ENCODE results near the gene ACTR5.

The ACTR5 gene

DNA sequence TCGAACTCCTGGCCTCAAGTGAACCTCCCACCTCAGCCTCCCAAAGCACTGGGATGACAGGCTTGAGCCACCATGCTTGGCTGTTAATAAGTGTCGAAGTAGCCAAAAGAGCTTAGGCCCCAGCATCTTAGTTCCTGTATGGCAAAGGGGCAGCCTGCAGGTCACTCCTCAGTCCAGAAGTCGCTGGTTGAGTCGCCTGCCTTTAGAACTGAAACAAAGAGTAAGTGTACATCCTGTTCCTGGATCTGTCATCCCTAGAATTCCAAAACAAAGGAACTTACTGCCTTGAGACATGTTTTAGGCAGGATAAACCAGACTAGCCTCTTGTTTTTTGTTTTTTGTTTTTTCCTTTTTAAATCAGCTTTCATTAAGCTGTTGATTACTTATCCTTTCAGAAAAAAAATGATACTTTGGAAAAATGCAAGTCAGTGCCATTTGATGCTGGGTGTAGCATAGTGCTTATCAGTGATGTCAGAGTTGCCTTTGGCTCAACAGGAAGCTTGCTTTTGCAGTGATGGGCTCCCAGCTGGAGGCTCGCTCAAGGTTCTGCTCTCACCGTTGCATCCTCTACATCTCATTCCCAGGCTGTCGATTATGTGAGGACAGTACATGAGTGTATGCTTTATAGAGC is 9.0 kb downstream of the ACTR5 start:
- no peak overlapping the region for H3K27ac ChIP-seq
- TF ChIP-seq, protein P1, sequence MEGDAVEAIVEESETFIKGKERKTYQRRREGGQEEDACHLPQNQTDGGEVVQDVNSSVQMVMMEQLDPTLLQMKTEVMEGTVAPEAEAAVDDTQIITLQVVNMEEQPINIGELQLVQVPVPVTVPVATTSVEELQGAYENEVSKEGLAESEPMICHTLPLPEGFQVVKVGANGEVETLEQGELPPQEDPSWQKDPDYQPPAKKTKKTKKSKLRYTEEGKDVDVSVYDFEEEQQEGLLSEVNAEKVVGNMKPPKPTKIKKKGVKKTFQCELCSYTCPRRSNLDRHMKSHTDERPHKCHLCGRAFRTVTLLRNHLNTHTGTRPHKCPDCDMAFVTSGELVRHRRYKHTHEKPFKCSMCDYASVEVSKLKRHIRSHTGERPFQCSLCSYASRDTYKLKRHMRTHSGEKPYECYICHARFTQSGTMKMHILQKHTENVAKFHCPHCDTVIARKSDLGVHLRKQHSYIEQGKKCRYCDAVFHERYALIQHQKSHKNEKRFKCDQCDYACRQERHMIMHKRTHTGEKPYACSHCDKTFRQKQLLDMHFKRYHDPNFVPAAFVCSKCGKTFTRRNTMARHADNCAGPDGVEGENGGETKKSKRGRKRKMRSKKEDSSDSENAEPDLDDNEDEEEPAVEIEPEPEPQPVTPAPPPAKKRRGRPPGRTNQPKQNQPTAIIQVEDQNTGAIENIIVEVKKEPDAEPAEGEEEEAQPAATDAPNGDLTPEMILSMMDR (conservative IDR thresholded peaks at IDR 0.05): no peak

DNA sequence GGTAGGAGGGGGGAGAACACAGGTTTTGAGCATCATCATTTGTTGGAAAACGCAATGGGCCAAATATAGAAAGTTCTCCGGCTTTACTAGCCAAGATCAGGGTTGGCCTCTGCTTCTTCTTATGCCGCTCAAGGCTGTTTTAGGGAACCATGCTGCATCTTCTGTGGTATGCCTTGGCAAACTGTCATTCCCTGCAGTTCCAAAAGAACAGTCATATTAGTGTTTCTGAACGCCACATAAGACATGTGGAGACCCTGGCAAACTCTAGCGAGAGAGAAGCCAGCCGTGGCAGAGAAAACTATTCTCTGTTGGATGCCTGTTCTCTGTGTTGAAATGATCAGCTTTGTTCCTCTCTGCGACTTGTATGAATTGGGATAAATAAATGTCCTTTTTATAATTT is 10.8 kb downstream of the ACTR5 start:
- no peak overlapping the region for H3K27ac ChIP-seq
- TF ChIP-seq ZFX (IDR thresholded peaks at IDR 0.05): no peak
- TF ChIP-seq, protein P1 (conservative IDR thresholded peaks at IDR 0.05): no peak

DNA sequence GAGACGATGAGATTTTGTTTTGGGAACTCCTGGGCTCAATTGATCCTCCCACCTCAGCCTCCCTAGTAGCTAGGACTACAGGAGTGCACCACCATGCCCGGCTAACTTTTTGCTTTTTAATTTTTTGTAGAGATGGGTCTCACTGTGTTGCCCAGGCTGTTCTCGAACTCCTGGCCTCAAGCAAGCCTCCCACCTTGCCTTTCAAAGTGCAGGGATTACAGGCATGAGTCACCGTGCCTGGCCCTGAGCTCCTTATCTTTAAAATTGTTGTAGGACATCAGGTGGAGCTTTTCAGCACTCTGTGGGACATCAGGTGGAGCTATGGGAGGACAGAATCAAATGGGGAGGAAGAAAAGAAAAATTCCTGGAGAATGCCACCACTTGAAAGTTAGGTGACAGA is 12.7 kb downstream of the ACTR5 start:
- TF ChIP-seq, protein P1 (conservative IDR thresholded peaks at IDR 0.05): no peak
- no peak for TF ChIP-seq ZFX (IDR thresholded peaks at IDR 0.05)
- no peak overlapping the region for H3K27ac ChIP-seq

DNA sequence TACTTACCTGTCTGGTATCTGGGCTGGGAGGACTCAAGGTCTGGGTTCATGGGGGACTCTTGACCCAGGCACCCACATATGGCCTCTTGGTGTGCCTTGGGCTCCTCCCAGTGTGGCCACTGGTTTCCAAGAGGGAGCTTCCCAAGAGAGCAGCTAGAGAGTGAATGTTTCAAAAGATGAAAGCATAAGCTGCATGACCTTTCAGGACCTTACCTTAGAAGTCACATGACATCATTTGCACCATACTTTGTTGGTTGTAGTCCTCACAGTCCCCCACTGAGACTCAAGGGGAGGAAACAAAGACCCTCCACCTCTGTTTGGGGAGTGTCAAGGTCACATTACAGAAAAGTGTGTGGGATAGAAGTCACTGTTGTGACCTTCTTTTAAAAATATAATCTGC is 13.9 kb downstream of the ACTR5 start:
- H3K27ac ChIP-seq: no peak overlapping the region
- TF ChIP-seq ZFX (IDR thresholded peaks at IDR 0.05): no peak
- TF ChIP-seq, protein P1 (conservative IDR thresholded peaks at IDR 0.05): no peak

DNA sequence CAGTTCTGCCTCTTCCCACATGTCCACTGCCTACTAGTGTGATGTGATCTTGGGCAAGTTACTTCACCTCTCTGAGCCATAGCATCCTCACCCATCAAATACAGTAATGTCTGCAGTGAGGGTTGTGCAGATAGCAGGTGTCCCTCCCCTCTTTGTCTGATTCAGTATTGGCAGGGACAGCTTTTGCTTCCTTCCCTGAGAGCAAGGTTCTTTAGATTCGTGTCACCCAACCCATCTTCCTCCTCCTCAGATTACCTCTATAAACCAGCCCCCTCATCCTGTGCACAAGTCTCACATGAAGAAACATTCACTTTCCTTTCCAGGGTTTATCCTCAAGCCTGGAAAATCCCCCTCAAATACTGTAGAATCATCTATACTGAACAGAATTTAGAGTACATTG is 15.4 kb downstream of the ACTR5 start:
- TF ChIP-seq ZFX (IDR thresholded peaks at IDR 0.05): no peak
- TF ChIP-seq, protein P1 (conservative IDR thresholded peaks at IDR 0.05): no peak
- H3K27ac ChIP-seq: no peak overlapping the region

DNA sequence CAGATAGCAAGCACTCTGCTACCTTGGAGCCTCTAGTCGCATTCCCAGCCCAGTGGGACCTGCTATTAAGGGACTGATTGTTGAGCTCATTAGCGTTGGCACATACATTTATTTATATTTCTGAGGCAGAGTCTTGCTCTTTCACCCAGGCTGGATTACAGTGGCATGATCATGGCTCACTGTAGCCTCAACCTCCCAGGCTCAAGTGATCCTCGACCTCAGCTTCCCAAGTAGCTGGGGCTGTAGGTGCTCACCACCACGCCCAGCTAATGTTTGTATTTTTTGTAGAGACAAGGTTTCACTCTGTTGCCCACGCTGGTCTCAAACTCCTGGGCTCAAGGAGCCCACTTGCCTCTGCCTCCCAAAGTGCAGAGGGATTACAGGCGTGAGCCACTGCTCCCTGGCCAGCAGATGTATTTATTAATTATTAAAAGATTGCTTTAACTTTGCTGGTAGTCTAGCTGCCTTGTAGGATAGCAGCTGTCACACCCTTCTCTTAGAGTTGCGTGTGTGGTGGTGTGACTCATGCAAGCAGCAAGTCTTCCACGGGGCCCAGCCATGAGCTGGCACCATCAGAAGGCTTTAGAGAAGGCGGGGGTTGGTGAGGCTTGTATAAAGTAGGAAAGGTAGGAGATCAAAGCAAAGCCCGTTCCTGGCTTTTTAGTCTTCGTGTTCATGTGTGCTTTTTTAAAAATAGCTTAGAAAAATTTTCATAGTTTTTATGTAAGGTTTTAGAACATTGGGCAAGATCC is 16.5 kb downstream of the ACTR5 start:
- H3K27ac ChIP-seq: no peak overlapping the region

DNA sequence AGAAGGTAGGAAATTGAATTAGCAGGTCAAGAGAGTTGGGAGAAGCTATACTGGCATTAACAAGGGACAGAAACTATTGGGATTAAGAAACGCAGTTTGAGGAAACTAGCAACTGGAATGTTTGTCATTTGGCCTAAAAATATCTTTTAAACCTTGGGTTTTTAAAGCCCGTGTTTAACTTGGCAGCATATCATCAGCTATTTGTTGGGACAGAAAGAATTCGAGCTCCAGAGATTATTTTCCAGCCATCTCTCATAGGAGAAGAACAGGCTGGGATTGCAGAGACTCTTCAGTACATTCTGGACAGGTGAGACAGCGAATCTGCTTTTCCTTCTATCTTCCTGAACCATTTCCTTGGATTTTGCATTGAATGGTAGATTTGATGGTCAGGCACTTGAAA is 17.8 kb downstream of the ACTR5 start:
- no peak overlapping the region for H3K27ac ChIP-seq
- TF ChIP-seq, protein P1 (conservative IDR thresholded peaks at IDR 0.05): no peak
- TF ChIP-seq ZFX (IDR thresholded peaks at IDR 0.05): no peak

More for the DNA sequence above, 16.5 kb downstream of the ACTR5 start:
- TF ChIP-seq ZFX (IDR thresholded peaks at IDR 0.05): no peak
- TF ChIP-seq, protein P1 (conservative IDR thresholded peaks at IDR 0.05): no peak

Data from C4-2B (cell line).